Natural killer cell (primary cell): Measurements from ENCODE around the gene DRD4. TPM values are rescaled to one million over a fixed set of nuclear protein-coding genes. Genes with fewer than 3 reads are reported as not detected.

ENCODE experiments used
- ATAC-seq, 3 donors: fragments of 150-1000 bp in 2 of 3; fragments of 200-7000 bp in 1 of 3; cut with Tn5 transposase; 1 replicate in 1 of 3; 2 replicates in 2 of 3; pipeline ENCODE4 v1.10.0; 2021; ENCODE audit warnings: mild to moderate bottlenecking in 2 of 3, moderate library complexity in 2 of 3
- DNase-seq, 2 donors: peaks; one replicate each; pipeline versions ENCODE4 v3.0.0 to v3.0.0-alpha.2; 2013 to 2021; ENCODE audit warnings: mixed read lengths in 1 of 2
- H3K27ac ChIP-seq: one replicate; pipeline ENCODE4 v1.5.1; 2013; ENCODE audit warnings: mild to moderate bottlenecking, low read length
- H3K27me3 ChIP-seq: one replicate; pipeline ENCODE4 v1.6.1; 2013; ENCODE audit warnings: low read length; ENCODE audit not compliant: control insufficient read depth, insufficient read depth
- H3K36me3 ChIP-seq: one replicate; pipeline ENCODE4 v1.6.1; 2013; ENCODE audit warnings: low read length; ENCODE audit not compliant: control insufficient read depth, insufficient read depth
- H3K4me1 ChIP-seq: one replicate; pipeline ENCODE4 v1.6.1; 2013; ENCODE audit warnings: low read length; ENCODE audit not compliant: control insufficient read depth, insufficient read depth
- H3K4me3 ChIP-seq: one replicate; pipeline ENCODE4 v1.5.1; 2013; ENCODE audit warnings: low read length
- H3K9me3 ChIP-seq: one replicate; pipeline ENCODE4 v1.6.1; 2013; ENCODE audit warnings: low read length; ENCODE audit not compliant: control insufficient read depth, insufficient read depth
- H3K27ac Mint-ChIP-seq, 2 donors: one replicate each; pipeline ENCODE4 v1.8.0; 2022; ENCODE audit warnings: mild to moderate bottlenecking in 2 of 2, mixed read lengths in 2 of 2, moderate library complexity in 1 of 2
- H3K27me3 Mint-ChIP-seq, 2 donors: one replicate each; pipeline ENCODE4 v1.8.0; 2022; ENCODE audit warnings: low read depth in 2 of 2, mixed read lengths in 2 of 2
- H3K36me3 Mint-ChIP-seq: one replicate; pipeline ENCODE4 v1.8.0; 2022; ENCODE audit warnings: mixed read lengths
- H3K4me1 Mint-ChIP-seq, 2 donors: one replicate each; pipeline ENCODE4 v1.8.0; 2022; ENCODE audit warnings: mixed read lengths in 2 of 2
- H3K4me3 Mint-ChIP-seq: one replicate; pipeline ENCODE4 v1.8.0; 2022; ENCODE audit warnings: mild to moderate bottlenecking, moderate library complexity, mixed read lengths
- H3K9me3 Mint-ChIP-seq, 2 donors: one replicate each; pipeline ENCODE4 v1.8.0; 2022; ENCODE audit warnings: mixed read lengths in 2 of 2
- WGBS: methylation state at CpG from one replicate; pipeline ENCODE4 v1.1.7; 2013; ENCODE audit warnings: missing lambda C conversion rate; ENCODE audit not compliant: insufficient coverage; 5-methylcytosine and 5-hydroxymethylcytosine counted together
- intact Hi-C: fragments of 100-400 bp; cut with micrococcal nuclease; formaldehyde crosslinking; loops from one replicate; pipeline ENCODE4 v1.14.2; 2022
- total RNA-seq, 4 donors: library from RNA; stranded (reverse); fragments of 120-200 nt in 1 of 4; gene quantifications; one replicate each; pipeline versions ENCODE4 v1.2.3 to v1.2.4, GENCODE V29; 2013 to 2022
- TF ChIP-seq, protein P1 (sequence below): fragments of 200-600 bp; IDR thresholded peaks from one replicate; pipeline ENCODE4 v1.8.0; 2022; ENCODE audit warnings: antibody characterized with exemption

Gene DRD4
- total RNA-seq, 3 donors from 2014 or later (not counting 1 experiment from before 2014, with no cell fraction given), result 0.49 to 1.2 (median 0.61) TPM

GRCh38 chr11:660681-661444 is 23.8 kb downstream of the DRD4 start:
- no peaks in the 10 kb centered on the region for H3K9me3 ChIP-seq
- ATAC-seq (no peak), DNase-seq (no peak)
- no peak overlapping the region for H3K4me3 Mint-ChIP-seq
- H3K27me3 Mint-ChIP-seq, result no peaks in the 10 kb centered on the region
- no peaks in the 10 kb centered on the region for H3K27me3 ChIP-seq
- no peaks in the 10 kb centered on the region for H3K4me1 ChIP-seq
- intact Hi-C loops, result no loop called here
- no peak overlapping the region for H3K27ac ChIP-seq
- peaks cover 0 to 6% of the 10 kb centered on the region in 2 donors for H3K4me1 Mint-ChIP-seq
- H3K27ac Mint-ChIP-seq, result no peak overlapping the region
- 97% methylated on average over 19 of the region's 19 CpGs for WGBS
- peaks cover 14% of the 10 kb centered on the region for H3K36me3 ChIP-seq
- H3K4me3 ChIP-seq, result no peak overlapping the region
- TF ChIP-seq, protein P1, sequence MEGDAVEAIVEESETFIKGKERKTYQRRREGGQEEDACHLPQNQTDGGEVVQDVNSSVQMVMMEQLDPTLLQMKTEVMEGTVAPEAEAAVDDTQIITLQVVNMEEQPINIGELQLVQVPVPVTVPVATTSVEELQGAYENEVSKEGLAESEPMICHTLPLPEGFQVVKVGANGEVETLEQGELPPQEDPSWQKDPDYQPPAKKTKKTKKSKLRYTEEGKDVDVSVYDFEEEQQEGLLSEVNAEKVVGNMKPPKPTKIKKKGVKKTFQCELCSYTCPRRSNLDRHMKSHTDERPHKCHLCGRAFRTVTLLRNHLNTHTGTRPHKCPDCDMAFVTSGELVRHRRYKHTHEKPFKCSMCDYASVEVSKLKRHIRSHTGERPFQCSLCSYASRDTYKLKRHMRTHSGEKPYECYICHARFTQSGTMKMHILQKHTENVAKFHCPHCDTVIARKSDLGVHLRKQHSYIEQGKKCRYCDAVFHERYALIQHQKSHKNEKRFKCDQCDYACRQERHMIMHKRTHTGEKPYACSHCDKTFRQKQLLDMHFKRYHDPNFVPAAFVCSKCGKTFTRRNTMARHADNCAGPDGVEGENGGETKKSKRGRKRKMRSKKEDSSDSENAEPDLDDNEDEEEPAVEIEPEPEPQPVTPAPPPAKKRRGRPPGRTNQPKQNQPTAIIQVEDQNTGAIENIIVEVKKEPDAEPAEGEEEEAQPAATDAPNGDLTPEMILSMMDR, result no peak
- no peaks in the 10 kb centered on the region for H3K36me3 Mint-ChIP-seq
- no peaks in the 10 kb centered on the region for H3K9me3 Mint-ChIP-seq

GRCh38 chr11:662689-663274 is 25.7 kb downstream of the DRD4 start:
- Histone ChIP-seq H3K4me3 (no peak overlapping the region), H3K27me3 (no peaks in the 10 kb centered on the region), H3K36me3 (peaks cover 12% of the 10 kb centered on the region), H3K27ac (no peak overlapping the region), H3K4me1 (no peaks in the 10 kb centered on the region), H3K9me3 (no peaks in the 10 kb centered on the region)
- Mint-ChIP-seq H3K36me3 (no peaks in the 10 kb centered on the region), H3K9me3 (no peaks in the 10 kb centered on the region), H3K27me3 (no peaks in the 10 kb centered on the region), H3K4me3 (no peak overlapping the region), H3K4me1 (peaks cover 0 to 6% of the 10 kb centered on the region in 2 donors), H3K27ac (no peak overlapping the region)
- DNase-seq, result peak; percentile 38 to 62
- TF ChIP-seq, protein P1, result peak; percentile 65
- peak; percentile 60 to 73 (median 64) for ATAC-seq
- WGBS, result 74% methylated on average over 15 of the region's 15 CpGs
- intact Hi-C loops, result no loop called here

- Mint-ChIP-seq H3K4me1 (peaks cover 0 to 6% of the 10 kb centered on the region in 2 donors), H3K9me3 (no peaks in the 10 kb centered on the region), H3K27ac (no peak overlapping the region), H3K27me3 (no peaks in the 10 kb centered on the region), H3K36me3 (no peaks in the 10 kb centered on the region), H3K4me3 (no peak overlapping the region)
- WGBS, result 96% methylated on average over 15 of the region's 15 CpGs
- intact Hi-C loops, result no loop called here
- H3K27ac ChIP-seq, result no peak overlapping the region
- no peaks in the 10 kb centered on the region for H3K9me3 ChIP-seq
- no peak overlapping the region for H3K4me3 ChIP-seq
- no peaks in the 10 kb centered on the region for H3K4me1 ChIP-seq
- H3K36me3 ChIP-seq, result peaks cover 3% of the 10 kb centered on the region
- no peak for DNase-seq
- TF ChIP-seq, protein P1, result no peak
- no peak for ATAC-seq
- H3K27me3 ChIP-seq, result no peaks in the 10 kb centered on the region
Measured at GRCh38 chr11:665062-665703, 28.1 kb downstream of the DRD4 start.
